GM12872 (cell line): Measurements from ENCODE around the gene ST3GAL4.

ENCODE experiments used
- TF ChIP-seq, protein P1 (sequence below): IDR thresholded peaks from 3 replicates; pipeline ENCODE4 v1.5.1; 2011; ENCODE audit warnings: low read depth, mild to moderate bottlenecking, low read length, moderate library complexity; ENCODE audit not compliant: insufficient read depth

ST3GAL4 gene

DNA sequence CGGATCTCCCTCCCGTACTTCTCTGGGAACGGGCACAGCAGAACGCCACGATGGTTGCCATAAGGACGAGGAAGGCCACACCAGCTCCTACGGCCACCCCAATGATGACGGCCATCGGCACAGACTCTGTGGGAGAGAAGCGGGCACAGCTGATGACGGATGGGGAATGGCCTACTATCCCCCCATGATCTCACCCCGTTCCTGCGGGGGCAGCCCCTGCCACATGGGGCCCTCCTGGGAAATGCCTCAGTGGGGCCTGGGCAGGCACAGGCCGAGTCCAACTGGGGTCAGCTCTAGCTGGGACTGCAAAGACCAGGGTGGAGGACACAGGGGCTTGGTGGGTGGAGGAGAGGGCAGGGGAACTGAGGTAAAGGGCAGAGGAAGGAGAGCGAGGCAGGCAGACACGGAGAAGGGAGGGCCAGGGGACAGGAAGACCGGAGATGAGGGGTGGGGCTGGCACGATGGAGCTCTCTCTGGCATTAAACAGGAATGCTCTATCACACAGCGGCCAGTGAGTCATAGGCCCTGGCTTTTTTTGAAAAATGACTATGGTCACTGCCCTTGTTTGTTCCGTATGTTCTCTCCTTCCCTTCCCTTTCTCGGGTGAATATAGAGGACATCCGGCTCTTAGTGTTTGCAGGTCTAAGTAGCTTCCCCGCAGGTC is 76.0 kb downstream of the ST3GAL4 start:
- TF ChIP-seq, protein P1, sequence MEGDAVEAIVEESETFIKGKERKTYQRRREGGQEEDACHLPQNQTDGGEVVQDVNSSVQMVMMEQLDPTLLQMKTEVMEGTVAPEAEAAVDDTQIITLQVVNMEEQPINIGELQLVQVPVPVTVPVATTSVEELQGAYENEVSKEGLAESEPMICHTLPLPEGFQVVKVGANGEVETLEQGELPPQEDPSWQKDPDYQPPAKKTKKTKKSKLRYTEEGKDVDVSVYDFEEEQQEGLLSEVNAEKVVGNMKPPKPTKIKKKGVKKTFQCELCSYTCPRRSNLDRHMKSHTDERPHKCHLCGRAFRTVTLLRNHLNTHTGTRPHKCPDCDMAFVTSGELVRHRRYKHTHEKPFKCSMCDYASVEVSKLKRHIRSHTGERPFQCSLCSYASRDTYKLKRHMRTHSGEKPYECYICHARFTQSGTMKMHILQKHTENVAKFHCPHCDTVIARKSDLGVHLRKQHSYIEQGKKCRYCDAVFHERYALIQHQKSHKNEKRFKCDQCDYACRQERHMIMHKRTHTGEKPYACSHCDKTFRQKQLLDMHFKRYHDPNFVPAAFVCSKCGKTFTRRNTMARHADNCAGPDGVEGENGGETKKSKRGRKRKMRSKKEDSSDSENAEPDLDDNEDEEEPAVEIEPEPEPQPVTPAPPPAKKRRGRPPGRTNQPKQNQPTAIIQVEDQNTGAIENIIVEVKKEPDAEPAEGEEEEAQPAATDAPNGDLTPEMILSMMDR, result no peak

DNA sequence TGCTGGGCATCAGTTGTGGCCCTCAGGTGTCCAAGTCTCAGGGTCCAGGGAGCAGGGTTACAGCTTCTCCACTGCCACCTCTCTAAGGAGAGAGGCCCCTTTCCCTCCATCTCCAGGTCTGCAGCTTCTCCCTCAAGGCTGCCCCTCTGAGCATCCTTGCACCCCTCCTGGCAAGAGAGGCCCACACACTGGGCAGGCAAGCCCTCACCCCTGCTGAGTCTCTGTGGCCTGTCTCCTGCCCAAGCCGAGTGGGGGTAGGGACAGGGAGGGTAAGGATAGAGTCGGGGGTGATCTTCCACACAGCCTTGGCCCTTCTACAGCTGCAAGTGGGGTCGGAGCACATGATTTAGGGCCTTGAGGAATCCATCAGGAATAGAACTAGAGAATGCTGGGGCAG is 76.6 kb downstream of the ST3GAL4 start:
- TF ChIP-seq, protein P1, result no peak

DNA sequence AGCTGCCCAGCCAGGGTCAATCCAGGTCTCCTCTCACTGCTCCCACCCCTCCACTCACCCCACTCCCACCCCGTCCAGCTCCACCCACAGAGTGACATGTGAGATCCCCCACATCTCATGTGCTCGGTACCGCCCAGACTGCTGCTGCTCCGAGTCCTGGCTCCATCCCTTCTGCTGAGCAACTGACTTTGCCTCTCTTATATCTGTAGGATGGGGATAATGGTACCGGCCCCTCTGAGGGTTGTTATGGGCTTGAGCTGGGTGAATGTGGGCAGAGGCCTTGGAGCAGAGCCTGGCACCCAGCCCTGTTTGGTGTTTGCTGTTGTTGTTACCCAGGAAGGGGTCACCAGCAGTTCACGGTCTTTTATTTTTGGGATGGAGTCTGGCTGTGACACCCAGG is 77.0 kb downstream of the ST3GAL4 start:
- TF ChIP-seq, protein P1, result no peak

DNA sequence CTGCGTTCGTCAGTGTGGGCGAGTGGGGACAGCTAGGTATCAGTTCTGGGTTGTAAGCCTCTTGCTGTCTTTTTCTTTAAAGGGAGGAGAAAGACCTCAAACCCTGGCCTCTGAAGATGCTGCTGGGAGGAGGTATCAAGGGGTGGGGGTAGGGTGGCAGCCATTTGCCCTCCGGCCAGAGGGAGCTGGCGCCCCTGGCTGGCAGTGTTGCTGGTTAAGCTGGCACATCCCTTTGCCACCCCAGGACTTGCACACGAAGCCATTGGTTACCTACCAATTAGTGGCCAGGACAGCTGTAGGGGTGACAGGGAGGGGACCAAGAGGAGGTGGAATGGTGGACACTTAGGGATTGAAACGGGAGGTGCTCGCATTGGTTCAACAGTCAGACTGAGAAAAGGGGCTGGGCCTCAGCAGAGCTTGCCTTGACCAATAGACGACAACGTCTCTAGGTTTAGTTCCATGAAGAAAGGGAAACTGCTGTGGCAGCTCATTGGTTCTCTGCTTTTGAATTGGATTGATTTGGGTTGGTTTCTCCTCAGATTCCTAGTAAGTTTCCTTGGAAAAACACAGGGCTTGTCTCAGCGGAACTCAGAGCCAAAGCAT is 77.9 kb downstream of the ST3GAL4 start:
- TF ChIP-seq, protein P1, result no peak

DNA sequence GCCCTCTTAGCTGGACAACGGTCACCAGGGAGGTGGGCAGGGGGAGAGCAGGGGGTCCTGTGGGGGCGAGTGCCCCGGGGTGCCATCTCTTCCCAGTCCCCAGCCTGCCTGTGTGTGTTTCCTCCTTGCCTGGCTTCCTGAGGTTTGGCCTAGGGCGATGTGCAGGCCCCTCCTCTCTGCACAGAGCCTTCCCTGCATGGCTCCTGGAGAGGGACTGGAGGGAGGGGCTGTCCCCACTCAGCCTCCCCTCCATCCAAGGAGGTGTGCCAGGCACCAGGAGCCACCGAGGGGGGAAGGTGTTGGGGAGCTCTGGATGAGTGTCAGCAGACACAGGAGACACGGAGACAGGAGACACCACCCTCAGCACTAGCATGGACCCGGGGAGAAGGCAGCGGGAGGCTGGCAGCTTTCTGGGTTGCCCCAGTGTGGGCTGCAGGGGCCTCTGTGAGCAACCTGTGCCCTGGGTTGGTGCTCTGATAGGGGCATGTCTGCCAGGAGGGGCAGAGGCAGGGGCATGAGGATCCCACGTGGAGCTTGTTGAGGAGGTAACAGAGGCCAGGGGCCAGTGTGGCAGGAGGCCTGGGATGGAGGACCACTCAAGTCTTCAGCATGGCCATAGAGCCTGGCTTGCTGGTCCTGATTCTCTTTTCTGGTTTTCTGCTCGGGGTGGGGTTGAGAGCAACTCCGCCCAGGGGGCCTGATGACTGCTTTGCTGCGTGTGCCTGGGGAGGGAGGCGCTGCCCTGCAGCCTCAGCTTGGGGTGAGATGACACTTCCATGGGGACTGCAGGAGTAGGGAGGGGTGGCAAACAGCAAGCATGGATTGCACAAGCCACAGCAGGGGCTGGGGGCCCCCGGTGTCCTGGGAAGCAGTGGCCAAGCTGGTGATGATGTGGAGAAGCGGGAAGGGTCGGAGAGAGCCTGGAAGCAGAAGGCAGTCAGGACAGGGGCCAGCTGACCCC is 78.8 kb downstream of the ST3GAL4 start:
- TF ChIP-seq, protein P1, result no peak

DNA sequence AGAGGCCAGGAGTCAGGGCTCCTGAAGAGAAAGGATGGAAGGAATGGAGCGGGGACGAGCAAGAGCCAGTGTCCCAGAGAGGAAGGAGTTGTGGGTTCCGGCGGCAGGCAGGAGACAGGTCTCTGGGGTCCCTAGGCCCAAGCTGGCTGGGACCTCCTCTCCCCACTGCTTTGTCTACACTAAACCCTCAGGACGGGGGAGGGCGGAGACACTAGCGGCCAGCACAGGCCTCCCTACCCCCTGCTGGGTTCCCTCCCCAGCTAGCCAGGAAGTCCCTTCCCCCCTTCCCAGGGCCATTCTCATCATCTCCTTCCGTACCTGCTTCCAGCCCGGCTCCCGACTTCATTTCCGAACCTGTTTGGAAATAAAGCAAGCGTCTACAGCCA is 79.5 kb downstream of the ST3GAL4 start:
- TF ChIP-seq, protein P1, result no peak

DNA sequence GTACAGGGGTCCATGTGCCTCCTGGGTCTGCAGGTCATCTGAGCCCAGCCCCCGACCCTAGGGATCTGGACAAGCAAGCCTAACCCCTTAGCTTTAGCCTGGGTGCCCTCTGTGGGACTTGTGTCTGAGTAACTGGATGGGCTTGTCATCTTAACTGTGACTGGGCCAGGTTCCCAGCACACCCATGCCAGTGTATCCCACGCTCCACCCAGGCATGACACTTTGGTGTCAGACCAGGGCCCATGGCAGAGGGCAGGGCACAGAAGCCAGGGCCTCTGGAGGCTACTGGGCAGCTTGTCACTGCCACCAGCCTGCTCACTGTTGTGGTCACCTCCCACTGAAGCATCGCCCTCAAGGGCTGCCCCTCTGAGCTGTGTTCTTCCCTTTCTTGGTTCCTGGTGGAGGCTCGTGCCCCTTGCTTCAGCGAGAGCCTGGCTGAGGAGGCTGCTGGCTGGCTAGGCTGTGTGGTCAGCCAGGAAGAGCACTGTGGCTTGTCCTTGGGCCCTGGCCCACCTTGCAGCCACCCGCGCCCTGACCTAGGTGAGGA is 80.8 kb downstream of the ST3GAL4 start:
- TF ChIP-seq, protein P1, result no peak
